Thoracic aorta (tissue), 2 donors: ENCODE measurements around the gene RASL11B. TPM values are rescaled to one million over a fixed set of nuclear protein-coding genes. Genes with fewer than 3 reads are reported as not detected.

Experiments
- ATAC-seq: fragments of 150-250 bp; one replicate; pipeline ENCODE4 v1.8.0; 2017; ENCODE audit warnings: low read depth; ENCODE audit not compliant: insufficient number of reproducible peaks, low FRiP score
- DNase-seq: peaks from one replicate; pipeline ENCODE4 v3.0.0-alpha.2; 2020; ENCODE audit warnings: low spot score
- H3K27ac ChIP-seq, 2 donors: fragments of 200-600 bp; sonication (generic); 1 replicate in 1 of 2; 2 replicates in 1 of 2; pipeline ENCODE4 v1.5.1; 2016; ENCODE audit warnings: mild to moderate bottlenecking in 2 of 2, moderate library complexity in 2 of 2
- H3K27me3 ChIP-seq: fragments of 200-600 bp; sonication (generic); replicated peaks from 2 replicates; pipeline ENCODE4 v1.6.0; 2016; ENCODE audit warnings: mild to moderate bottlenecking; ENCODE audit not compliant: insufficient read depth
- H3K36me3 ChIP-seq: fragments of 200-600 bp; sonication (generic); one replicate; pipeline ENCODE4 v1.5.1; 2016
- H3K4me1 ChIP-seq, 2 donors: fragments of 200-600 bp; sonication (generic); 1 replicate in 1 of 2; 2 replicates in 1 of 2; pipeline versions ENCODE4 v1.5.1 to v1.6.0; 2016; ENCODE audit warnings: low read depth in 2 of 2, mild to moderate bottlenecking in 1 of 2; ENCODE audit not compliant: control insufficient read depth in 1 of 2
- H3K4me3 ChIP-seq: fragments of 200-600 bp; sonication (generic); 2 replicates; pipeline ENCODE4 v1.5.1; 2016; ENCODE audit warnings: mild to moderate bottlenecking
- H3K9me3 ChIP-seq: fragments of 200-600 bp; sonication (generic); 2 replicates; pipeline ENCODE4 v1.5.1; 2016
- CTCF ChIP-seq: fragments of 200-600 bp; sonication (generic); IDR thresholded peaks from one replicate; pipeline ENCODE4 v1.5.1; 2019; ENCODE audit warnings: antibody characterized with exemption
- total RNA-seq, 2 donors: library from RNA; depleted of rRNA; stranded (reverse); fragments of >200 nt; gene quantifications; one replicate each; pipeline versions ENCODE4 v1.1.0 to v1.2.3, GENCODE V29; 2016

RASL11B gene
- 1 to 10 TPM; 5.0 to 5.4 TPM for total RNA-seq

GRCh38 chr4:52861879-52862616 is at the start of gene RASL11B:
TSS of gene RASL11B (plus strand) at chr4:52862317. CDS start at chr4:52862508, 191 bp downstream.
- ATAC-seq = peak; percentile 97
- peak; percentile 44 for TF ChIP-seq CTCF

GRCh38 chr4:52813546-52813945 is 48.6 kb upstream of the RASL11B start:
- Histone ChIP-seq H3K27me3 (no peaks in the 10 kb centered on the region), H3K27ac (no peak overlapping the region), H3K4me3 (no peak overlapping the region), H3K36me3 (no peaks in the 10 kb centered on the region), H3K9me3 (no peaks in the 10 kb centered on the region), H3K4me1 (no peaks in the 10 kb centered on the region)
- DNase-seq (no peak), ATAC-seq (no peak)
- TF ChIP-seq CTCF = no peak

More at GRCh38 chr4:52861879-52862616, at the start of gene RASL11B:
- Histone ChIP-seq H3K36me3 (peaks cover 3% of the 10 kb centered on the region), H3K27ac (peak within 1 kb of the TSS; percentile 71 to 86), H3K9me3 (no peaks in the 10 kb centered on the region), H3K4me1 (peaks cover 14 to 39% of the 10 kb centered on the region in 2 donors), H3K27me3 (no peaks in the 10 kb centered on the region), H3K4me3 (peak within 1 kb of the TSS; percentile 93)
- peak; percentile 36 for DNase-seq

- H3K27ac ChIP-seq = no peak overlapping the region
- H3K4me3 ChIP-seq = no peak overlapping the region
- TF ChIP-seq CTCF = no peak
- ATAC-seq (no peak), DNase-seq (no peak)
- no peaks in the 10 kb centered on the region for H3K36me3 ChIP-seq
- no peaks in the 10 kb centered on the region for H3K9me3 ChIP-seq
- H3K27me3 ChIP-seq = no peaks in the 10 kb centered on the region
- no peaks in the 10 kb centered on the region for H3K4me1 ChIP-seq
These were observed 39.5 kb upstream of the RASL11B start for GRCh38 chr4:52822583-52822971.

- Histone ChIP-seq H3K27me3 (no peaks in the 10 kb centered on the region), H3K36me3 (no peaks in the 10 kb centered on the region), H3K27ac (no peak overlapping the region), H3K4me3 (no peak overlapping the region), H3K4me1 (no peaks in the 10 kb centered on the region), H3K9me3 (no peaks in the 10 kb centered on the region)
- DNase-seq = no peak
- ATAC-seq = no peak
- TF ChIP-seq CTCF = no peak
These were observed 39.0 kb upstream of the RASL11B start for GRCh38 chr4:52822972-52823701.

GRCh38 chr4:52823702-52824092 is 38.4 kb upstream of the RASL11B start:
- no peak for ATAC-seq
- TF ChIP-seq CTCF = no peak
- no peak for DNase-seq
- H3K27ac ChIP-seq = no peak overlapping the region
- H3K27me3 ChIP-seq = no peaks in the 10 kb centered on the region
- H3K4me1 ChIP-seq = no peaks in the 10 kb centered on the region
- no peaks in the 10 kb centered on the region for H3K9me3 ChIP-seq
- H3K36me3 ChIP-seq = no peaks in the 10 kb centered on the region
- H3K4me3 ChIP-seq = no peak overlapping the region
